ENCODE measurements around the gene RNF8.
"Not testable (repeated sequence)": the region's sequence is repeated elsewhere in the genome, so short reads cannot be mapped to it uniquely, and the experiment has no call there.

Gene RNF8

GRCh38 chr6:37338745-37339255 lies 15.0 kb upstream of the RNF8 start:
- no peak for DNase-seq (ENCODE audit: low read depth)
- no peak overlapping the region for H3K4me3 ChIP-seq (ENCODE audit: low read length)
- no peak for TF ChIP-seq CTCF (IDR thresholded peaks at IDR 0.05; ENCODE audit: insufficient read depth, low read depth, low read length, missing control alignments)

- H3K4me3 ChIP-seq (ENCODE audit: low read length), result no peak overlapping the region
- no peak for TF ChIP-seq CTCF (IDR thresholded peaks at IDR 0.05; ENCODE audit: insufficient read depth, low read depth, low read length, missing control alignments)
- no peak for DNase-seq (ENCODE audit: low read depth)
Measured at GRCh38 chr6:37339741-37340638, 13.8 kb upstream of the RNF8 start.

GRCh38 chr6:37340639-37340943 lies 13.2 kb upstream of the RNF8 start:
- H3K4me3 ChIP-seq (ENCODE audit: low read length), result no peak overlapping the region
- DNase-seq (ENCODE audit: low read depth), result no peak
- no peak for TF ChIP-seq CTCF (IDR thresholded peaks at IDR 0.05; ENCODE audit: insufficient read depth, low read depth, low read length, missing control alignments)

DNA sequence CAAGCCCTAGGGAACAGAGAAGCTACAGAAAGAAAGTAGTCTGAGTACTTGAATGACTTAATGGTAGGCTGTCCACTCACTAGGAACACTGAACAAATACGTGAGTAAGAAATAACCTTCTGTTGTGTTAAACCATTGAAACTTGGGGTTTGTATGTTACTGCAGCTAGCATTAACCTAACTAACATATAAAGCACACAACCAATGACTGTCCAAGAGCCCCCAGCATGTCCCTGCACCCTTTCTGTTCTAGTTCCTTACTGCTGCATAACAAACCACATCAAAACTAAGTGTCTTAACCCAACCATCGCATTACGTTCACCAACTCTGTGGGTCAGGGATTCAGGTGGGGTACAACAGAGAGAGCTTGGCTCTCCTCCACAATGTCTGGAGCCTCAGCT lies 10.5 kb upstream of the RNF8 start:
- H3K4me3 ChIP-seq (ENCODE audit: low read length), result no peak overlapping the region

DNA sequence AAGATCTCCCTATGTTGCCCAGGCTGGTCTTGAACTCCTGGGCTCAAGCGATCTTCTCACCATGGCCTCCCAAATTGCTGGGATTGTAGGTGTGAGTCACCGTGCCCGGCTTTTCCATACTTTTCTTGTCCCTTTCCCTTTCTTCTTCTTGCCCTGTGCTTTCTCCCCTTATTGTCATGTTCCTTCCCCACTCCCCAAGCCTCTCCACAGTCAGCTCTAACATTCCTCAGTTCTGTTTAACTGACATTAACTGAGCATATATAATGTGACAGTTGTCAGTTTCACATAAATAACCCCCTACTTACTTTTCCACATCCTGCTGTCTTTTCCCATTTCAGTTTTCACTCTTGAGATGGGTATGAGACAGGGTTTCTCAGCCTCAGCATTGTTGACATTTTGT lies 9.5 kb upstream of the RNF8 start:
- H3K4me3 ChIP-seq (ENCODE audit: low read length), result no peak overlapping the region
- DNase-seq (ENCODE audit: low read depth), result no peak
- no peak for TF ChIP-seq CTCF (IDR thresholded peaks at IDR 0.05; ENCODE audit: insufficient read depth, low read depth, low read length, missing control alignments)

More for the DNA sequence above, 10.5 kb upstream of the RNF8 start:
- no peak for DNase-seq (ENCODE audit: low read depth)
- TF ChIP-seq CTCF (IDR thresholded peaks at IDR 0.05; ENCODE audit: insufficient read depth, low read depth, low read length, missing control alignments), result no peak

- H3K4me3 ChIP-seq (ENCODE audit: low read length); DNase-seq (ENCODE audit: low read depth): not testable (repeated sequence)
Measured at GRCh38 chr6:37345804-37346203, 8.0 kb upstream of the RNF8 start.

DNA sequence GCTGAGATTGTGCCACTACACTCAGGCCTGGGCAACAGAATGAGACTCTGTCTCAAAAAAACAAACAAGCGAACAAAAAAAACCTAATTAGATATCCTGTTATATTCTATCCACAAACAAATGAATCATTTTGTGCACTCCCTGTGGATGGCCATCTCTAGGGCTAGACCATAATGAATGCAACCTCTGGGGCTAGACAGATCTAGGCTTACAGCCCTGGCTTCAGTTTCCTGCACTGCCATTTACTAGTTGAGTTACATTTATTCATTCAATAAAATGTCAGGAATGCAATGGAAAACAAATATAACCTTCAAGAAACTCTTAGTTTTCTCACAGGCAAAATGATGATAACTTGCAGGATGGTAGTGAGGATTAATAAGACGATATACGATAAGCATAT lies 6.6 kb upstream of the RNF8 start:
- DNase-seq (ENCODE audit: low read depth), result no peak
- TF ChIP-seq CTCF (IDR thresholded peaks at IDR 0.05; ENCODE audit: insufficient read depth, low read depth, low read length, missing control alignments), result no peak
- no peak overlapping the region for H3K4me3 ChIP-seq (ENCODE audit: low read length)
